Natural killer cell (primary cell): Measurements from ENCODE around the gene SPRY4. TPM values are rescaled to one million over a fixed set of nuclear protein-coding genes. Genes with fewer than 3 reads are reported as not detected.

Experiments used
- ATAC-seq, 3 donors: fragments of 150-1000 bp in 2 of 3; fragments of 200-7000 bp in 1 of 3; cut with Tn5 transposase; 1 replicate in 1 of 3; 2 replicates in 2 of 3; pipeline ENCODE4 v1.10.0; 2021; ENCODE audit warnings: mild to moderate bottlenecking in 2 of 3, moderate library complexity in 2 of 3
- DNase-seq, 2 donors: peaks; one replicate each; pipeline versions ENCODE4 v3.0.0 to v3.0.0-alpha.2; 2013 to 2021; ENCODE audit warnings: mixed read lengths in 1 of 2
- H3K27ac ChIP-seq: one replicate; pipeline ENCODE4 v1.5.1; 2013; ENCODE audit warnings: mild to moderate bottlenecking, low read length
- H3K27me3 ChIP-seq: one replicate; pipeline ENCODE4 v1.6.1; 2013; ENCODE audit warnings: low read length; ENCODE audit not compliant: control insufficient read depth, insufficient read depth
- H3K36me3 ChIP-seq: one replicate; pipeline ENCODE4 v1.6.1; 2013; ENCODE audit warnings: low read length; ENCODE audit not compliant: control insufficient read depth, insufficient read depth
- H3K4me1 ChIP-seq: one replicate; pipeline ENCODE4 v1.6.1; 2013; ENCODE audit warnings: low read length; ENCODE audit not compliant: control insufficient read depth, insufficient read depth
- H3K4me3 ChIP-seq: one replicate; pipeline ENCODE4 v1.5.1; 2013; ENCODE audit warnings: low read length
- H3K9me3 ChIP-seq: one replicate; pipeline ENCODE4 v1.6.1; 2013; ENCODE audit warnings: low read length; ENCODE audit not compliant: control insufficient read depth, insufficient read depth
- H3K27ac Mint-ChIP-seq, 2 donors: one replicate each; pipeline ENCODE4 v1.8.0; 2022; ENCODE audit warnings: mild to moderate bottlenecking in 2 of 2, mixed read lengths in 2 of 2, moderate library complexity in 1 of 2
- H3K27me3 Mint-ChIP-seq, 2 donors: one replicate each; pipeline ENCODE4 v1.8.0; 2022; ENCODE audit warnings: low read depth in 2 of 2, mixed read lengths in 2 of 2
- H3K36me3 Mint-ChIP-seq: one replicate; pipeline ENCODE4 v1.8.0; 2022; ENCODE audit warnings: mixed read lengths
- H3K4me1 Mint-ChIP-seq, 2 donors: one replicate each; pipeline ENCODE4 v1.8.0; 2022; ENCODE audit warnings: mixed read lengths in 2 of 2
- H3K4me3 Mint-ChIP-seq: one replicate; pipeline ENCODE4 v1.8.0; 2022; ENCODE audit warnings: mild to moderate bottlenecking, moderate library complexity, mixed read lengths
- H3K9me3 Mint-ChIP-seq, 2 donors: one replicate each; pipeline ENCODE4 v1.8.0; 2022; ENCODE audit warnings: mixed read lengths in 2 of 2
- WGBS: methylation state at CpG from one replicate; pipeline ENCODE4 v1.1.7; 2013; ENCODE audit warnings: missing lambda C conversion rate; ENCODE audit not compliant: insufficient coverage; 5-methylcytosine and 5-hydroxymethylcytosine counted together
- intact Hi-C: fragments of 100-400 bp; cut with micrococcal nuclease; formaldehyde crosslinking; loops from one replicate; pipeline ENCODE4 v1.14.2; 2022
- total RNA-seq, 4 donors: library from RNA; stranded (reverse); fragments of 120-200 nt in 1 of 4; gene quantifications; one replicate each; pipeline versions ENCODE4 v1.2.3 to v1.2.4, GENCODE V29; 2013 to 2022
- TF ChIP-seq, protein P1 (sequence below): fragments of 200-600 bp; IDR thresholded peaks from one replicate; pipeline ENCODE4 v1.8.0; 2022; ENCODE audit warnings: antibody characterized with exemption

Gene SPRY4
- total RNA-seq, 3 donors from 2014 or later (not counting 1 experiment from before 2014, with no cell fraction given): 0.20 to 1.3 (median 0.40) TPM

DNA sequence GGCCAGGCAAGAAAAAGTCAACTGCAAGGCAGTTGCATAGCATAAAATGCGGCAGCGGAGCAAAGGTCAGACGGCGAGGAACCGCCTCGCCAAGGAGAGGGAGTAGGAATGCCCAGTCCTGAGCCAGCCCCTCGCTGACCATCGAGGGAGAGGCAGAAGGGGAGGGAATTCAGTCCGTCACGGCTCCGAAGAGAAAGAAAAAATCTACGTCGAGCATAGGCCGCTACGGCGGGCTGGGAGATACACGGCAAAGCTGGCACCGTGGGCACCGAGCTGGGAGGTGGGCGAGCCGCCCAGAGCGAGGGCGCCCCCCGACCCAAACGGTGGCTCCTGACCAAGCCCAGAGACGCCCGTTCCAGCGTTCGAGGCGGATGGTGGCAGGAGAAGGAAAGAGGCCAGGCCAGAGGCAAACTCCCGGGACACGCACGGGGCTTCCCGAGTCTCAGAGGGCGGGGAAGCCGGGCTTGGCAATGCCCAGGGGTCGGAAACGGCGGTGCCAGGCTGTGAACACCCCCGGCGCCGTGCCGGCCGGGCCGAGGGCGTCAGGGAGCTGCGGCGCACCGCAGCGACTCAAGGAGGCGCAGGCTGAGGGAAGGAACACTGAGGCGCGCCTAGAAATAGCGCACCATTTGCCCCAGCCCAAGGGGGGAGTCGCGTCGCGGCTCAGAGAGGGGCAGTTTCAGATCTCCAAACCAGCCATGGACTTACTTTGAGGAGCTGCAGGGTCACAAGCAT, 518 bp downstream of the SPRY4 start:
- Histone ChIP-seq H3K9me3 (no peaks in the 10 kb centered on the region), H3K36me3 (no peaks in the 10 kb centered on the region), H3K4me3 (peak overlapping the region; percentile 63), H3K27me3 (peaks cover 38% of the 10 kb centered on the region), H3K27ac (no peak overlapping the region), H3K4me1 (peaks cover 32% of the 10 kb centered on the region)
- WGBS: 9% methylated on average over 58 of the region's 58 CpGs
- peak overlapping the region; percentile 87 for H3K4me3 Mint-ChIP-seq
- peaks cover 45 to 46% of the 10 kb centered on the region in 2 donors for H3K27me3 Mint-ChIP-seq
- TF ChIP-seq, protein P1, sequence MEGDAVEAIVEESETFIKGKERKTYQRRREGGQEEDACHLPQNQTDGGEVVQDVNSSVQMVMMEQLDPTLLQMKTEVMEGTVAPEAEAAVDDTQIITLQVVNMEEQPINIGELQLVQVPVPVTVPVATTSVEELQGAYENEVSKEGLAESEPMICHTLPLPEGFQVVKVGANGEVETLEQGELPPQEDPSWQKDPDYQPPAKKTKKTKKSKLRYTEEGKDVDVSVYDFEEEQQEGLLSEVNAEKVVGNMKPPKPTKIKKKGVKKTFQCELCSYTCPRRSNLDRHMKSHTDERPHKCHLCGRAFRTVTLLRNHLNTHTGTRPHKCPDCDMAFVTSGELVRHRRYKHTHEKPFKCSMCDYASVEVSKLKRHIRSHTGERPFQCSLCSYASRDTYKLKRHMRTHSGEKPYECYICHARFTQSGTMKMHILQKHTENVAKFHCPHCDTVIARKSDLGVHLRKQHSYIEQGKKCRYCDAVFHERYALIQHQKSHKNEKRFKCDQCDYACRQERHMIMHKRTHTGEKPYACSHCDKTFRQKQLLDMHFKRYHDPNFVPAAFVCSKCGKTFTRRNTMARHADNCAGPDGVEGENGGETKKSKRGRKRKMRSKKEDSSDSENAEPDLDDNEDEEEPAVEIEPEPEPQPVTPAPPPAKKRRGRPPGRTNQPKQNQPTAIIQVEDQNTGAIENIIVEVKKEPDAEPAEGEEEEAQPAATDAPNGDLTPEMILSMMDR: peak; percentile 23
- H3K36me3 Mint-ChIP-seq: no peaks in the 10 kb centered on the region
- H3K9me3 Mint-ChIP-seq: no peaks in the 10 kb centered on the region
- peak overlapping the region; percentile 50 to 69 for H3K27ac Mint-ChIP-seq
- intact Hi-C loops: loop anchor here (2.0 kb wide), 1 partner anchor 32 kb away; no protein-coding TSS in a partner anchor
- H3K4me1 Mint-ChIP-seq: peaks cover 27 to 47% of the 10 kb centered on the region in 2 donors
- ATAC-seq: peak; percentile 65 to 69 (median 65)
- DNase-seq: peak in 1 of 2 donors; percentile 68

DNA sequence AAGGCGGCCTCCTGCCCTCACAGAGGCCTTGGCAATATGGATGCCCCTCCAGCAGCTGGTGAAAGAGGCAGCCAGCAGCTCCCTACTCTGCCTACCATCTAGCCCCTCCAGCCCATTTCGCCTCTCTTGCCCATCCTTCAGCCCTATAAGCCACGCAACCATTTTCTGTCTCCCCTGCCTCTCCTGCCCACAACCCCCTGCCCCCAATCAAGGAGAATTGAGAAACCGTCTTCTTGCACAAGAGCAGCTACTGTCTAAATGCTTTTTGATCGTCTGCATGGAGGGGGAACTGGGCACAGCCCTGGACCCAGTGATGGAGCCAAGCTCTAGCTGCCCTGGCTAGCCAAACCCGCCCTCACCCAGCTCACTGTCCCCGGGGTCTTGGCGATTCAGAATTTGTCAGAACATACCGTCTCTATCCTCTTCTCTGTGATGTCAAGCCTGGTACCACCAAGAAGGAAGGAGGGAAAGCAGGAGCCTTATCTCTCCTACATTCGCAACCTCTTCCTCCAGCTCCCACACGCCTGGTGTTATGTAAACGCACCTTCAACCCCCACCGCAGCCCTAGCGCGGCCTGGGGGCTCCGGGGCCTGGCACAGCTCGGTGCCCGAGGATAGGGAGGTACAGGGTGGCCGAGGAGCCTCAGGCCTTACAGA, 1.2 kb downstream of the SPRY4 start:
- intact Hi-C loops: loop anchor here (2.0 kb wide), 1 partner anchor 33 kb away; no protein-coding TSS in a partner anchor
- Histone ChIP-seq H3K4me1 (peaks cover 32% of the 10 kb centered on the region), H3K36me3 (no peaks in the 10 kb centered on the region), H3K27me3 (peaks cover 38% of the 10 kb centered on the region), H3K4me3 (no peak overlapping the region), H3K27ac (no peak overlapping the region), H3K9me3 (no peaks in the 10 kb centered on the region)
- Mint-ChIP-seq H3K4me3 (peak overlapping the region; percentile 87), H3K9me3 (no peaks in the 10 kb centered on the region), H3K36me3 (no peaks in the 10 kb centered on the region), H3K27me3 (peaks cover 44 to 46% of the 10 kb centered on the region in 2 donors), H3K27ac (peak overlapping the region; percentile 50 to 69), H3K4me1 (peaks cover 27 to 51% of the 10 kb centered on the region in 2 donors)
- WGBS: 46% methylated on average over 19 of the region's 19 CpGs
- TF ChIP-seq, protein P1: no peak
- peak in 1 of 2 donors; percentile 5 for DNase-seq
- no peak for ATAC-seq

DNA sequence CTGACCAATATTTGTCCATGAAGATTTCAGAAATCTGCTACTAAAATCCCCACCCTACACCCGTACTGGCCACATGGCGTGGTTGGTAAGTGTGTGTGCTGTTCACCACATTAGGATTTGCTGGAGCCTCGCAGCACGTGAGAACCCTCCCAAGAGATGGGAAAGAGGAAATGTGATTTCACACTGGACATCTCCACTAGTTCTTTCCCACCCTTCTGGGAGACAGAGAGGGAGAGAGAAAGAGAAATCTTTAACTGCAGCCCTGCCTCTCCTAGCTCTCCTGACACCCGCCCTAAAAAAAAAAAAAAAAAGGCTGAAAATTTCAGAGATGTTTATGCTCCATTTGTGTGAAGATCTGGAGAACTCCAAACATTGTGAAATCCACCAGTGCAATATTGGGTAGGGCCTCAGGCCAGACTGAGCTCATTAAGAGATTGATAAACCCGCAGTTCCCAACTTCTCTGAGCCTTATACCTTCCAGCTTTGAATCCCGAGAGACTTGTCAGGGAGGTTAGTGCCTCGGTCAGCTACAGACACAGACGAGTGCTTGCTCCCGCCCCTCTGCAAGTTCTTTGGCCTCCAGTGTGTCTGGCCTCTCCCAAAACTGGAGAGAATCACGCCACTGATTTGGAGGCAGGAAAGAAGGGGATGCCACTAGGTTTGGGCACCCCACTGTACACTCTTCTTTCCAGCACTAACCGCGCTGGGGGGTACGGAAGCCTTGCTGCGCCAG, 1.9 kb downstream of the SPRY4 start:
- Histone ChIP-seq H3K9me3 (no peaks in the 10 kb centered on the region), H3K4me1 (peaks cover 32% of the 10 kb centered on the region), H3K36me3 (no peaks in the 10 kb centered on the region), H3K27me3 (peaks cover 38% of the 10 kb centered on the region), H3K27ac (no peak overlapping the region), H3K4me3 (no peak overlapping the region)
- TF ChIP-seq, protein P1: no peak
- Mint-ChIP-seq H3K36me3 (no peaks in the 10 kb centered on the region), H3K27me3 (peaks cover 43 to 44% of the 10 kb centered on the region in 2 donors), H3K27ac (no peak overlapping the region), H3K4me3 (no peak overlapping the region), H3K9me3 (no peaks in the 10 kb centered on the region), H3K4me1 (peaks cover 27 to 51% of the 10 kb centered on the region in 2 donors)
- DNase-seq (no peak), ATAC-seq (no peak)
- intact Hi-C loops: no loop called here
- WGBS: 95% methylated on average over 11 of the region's 15 CpGs
